Measurements from ENCODE around the gene SPTAN1. TPM values are rescaled to one million over a fixed set of nuclear protein-coding genes. Genes with fewer than 3 reads are reported as not detected.
"Not testable (repeated sequence)": the region's sequence is repeated elsewhere in the genome, so short reads cannot be mapped to it uniquely, and the experiment has no call there.

The SPTAN1 gene
- total and polyA plus RNA-seq, 8 donors = 288 to 404 (median 327) TPM

DNA sequence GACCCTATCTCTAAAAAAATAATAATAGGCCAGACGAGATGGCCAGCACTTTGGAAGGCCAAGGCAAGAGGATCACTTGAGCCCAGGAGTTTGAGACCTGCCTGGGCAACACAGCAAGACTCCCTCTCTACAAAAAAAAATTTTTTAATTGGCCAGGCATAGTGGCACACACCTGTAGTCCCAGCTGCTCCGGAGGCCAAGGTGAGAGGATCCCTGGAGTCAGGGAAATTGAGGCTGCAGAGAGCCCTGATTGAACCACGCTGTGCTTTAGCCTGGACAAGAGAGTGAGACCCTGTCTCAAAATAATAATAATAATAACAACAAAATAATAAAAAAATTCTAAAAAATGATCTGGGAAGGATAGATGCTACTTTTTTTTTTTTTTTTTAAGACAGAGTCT, 105.4 kb downstream of the SPTAN1 start:
- no peak for DNase-seq
- Histone ChIP-seq H3K4me3 (no peak overlapping the region), H3K36me3 (no peaks in the 10 kb centered on the region), H3K27ac (no peak overlapping the region), H3K9me3 (no peaks in the 10 kb centered on the region), H3K4me1 (peaks cover 0 to 17% of the 10 kb centered on the region in 2 donors), H3K27me3 (no peaks in the 10 kb centered on the region)
- intact Hi-C loops (cut with DNase I) = no loop called here
- TF ChIP-seq CTCF (IDR thresholded peaks at IDR 0.05) = no peak
- no peak for ATAC-seq

DNA sequence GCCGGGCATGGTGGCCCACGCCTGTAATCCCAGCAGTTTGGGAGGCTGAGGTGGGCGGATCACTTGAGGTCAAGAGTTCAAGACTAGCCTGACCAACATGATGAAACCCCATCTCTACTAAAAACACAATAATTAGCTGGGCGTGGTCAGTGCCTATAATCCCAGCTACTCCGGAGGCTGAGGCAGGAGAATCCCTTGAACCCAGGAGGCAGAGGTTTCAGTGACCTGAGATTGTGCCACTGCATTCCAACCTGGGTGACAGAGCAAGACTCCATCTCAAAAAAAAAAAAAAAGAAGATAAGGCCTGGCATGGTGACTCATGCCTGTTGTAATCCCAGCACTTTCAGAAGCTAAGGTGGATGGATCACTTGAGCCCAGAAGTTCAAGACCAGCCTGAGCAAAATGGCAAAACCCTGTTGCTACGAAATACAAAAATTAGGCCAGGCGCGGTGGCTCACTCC, 114.1 kb downstream of the SPTAN1 start:
- DNase-seq; intact Hi-C loops (cut with DNase I); H3K36me3 ChIP-seq; H3K27ac ChIP-seq; H3K4me3 ChIP-seq; H3K27me3 ChIP-seq; H3K9me3 ChIP-seq; ATAC-seq; H3K4me1 ChIP-seq: not testable (repeated sequence)

- no peaks in the 10 kb centered on the region for H3K9me3 ChIP-seq
- H3K4me1 ChIP-seq = peaks cover 0 to 5% of the 10 kb centered on the region in 2 donors
- DNase-seq (no peak), ATAC-seq (no peak)
- no peak overlapping the region for H3K27ac ChIP-seq
- intact Hi-C loops (cut with DNase I) = no loop called here
- no peaks in the 10 kb centered on the region for H3K27me3 ChIP-seq
- no peaks in the 10 kb centered on the region for H3K36me3 ChIP-seq
- no peak for TF ChIP-seq CTCF (IDR thresholded peaks at IDR 0.05)
- no peak overlapping the region for H3K4me3 ChIP-seq
Measured at GRCh38 chr9:128669786-128670185, 117.4 kb downstream of the SPTAN1 start.

DNA sequence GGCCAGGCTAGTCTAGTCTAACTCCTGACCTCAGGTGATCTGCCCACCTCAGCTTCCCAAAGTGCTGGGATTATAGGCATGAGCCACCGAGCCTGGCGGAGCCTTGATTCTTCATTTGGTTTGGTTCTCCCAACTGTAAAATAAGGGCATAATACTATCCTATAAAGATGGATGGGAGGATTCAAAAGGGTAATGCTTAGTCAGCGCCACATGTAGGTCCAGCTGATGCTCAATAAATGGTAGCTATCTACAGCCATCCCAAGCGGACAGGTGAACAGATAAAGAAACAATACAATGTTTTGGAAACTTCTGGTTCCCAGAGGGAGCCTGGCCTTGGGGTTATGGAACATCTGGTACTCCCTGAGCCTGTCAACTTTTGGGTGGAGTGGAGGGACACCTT, 123.0 kb downstream of the SPTAN1 start:
- no peak for ATAC-seq
- H3K27ac ChIP-seq = no peak overlapping the region
- DNase-seq = no peak

GRCh38 chr9:128677794-128678193, 125.4 kb downstream of the SPTAN1 start:
- no peak overlapping the region for H3K4me3 ChIP-seq
- H3K27ac ChIP-seq = no peak overlapping the region
- no peak for TF ChIP-seq CTCF (IDR thresholded peaks at IDR 0.05)
- H3K4me1 ChIP-seq = peaks cover 0 to 8% of the 10 kb centered on the region in 2 donors
- intact Hi-C loops (cut with DNase I) = no loop called here
- ATAC-seq (no peak), DNase-seq (peak in 1 of 4 donors; percentile 17)
- H3K9me3 ChIP-seq = no peaks in the 10 kb centered on the region
- H3K27me3 ChIP-seq = no peaks in the 10 kb centered on the region
- no peaks in the 10 kb centered on the region for H3K36me3 ChIP-seq

More for the DNA sequence above, 123.0 kb downstream of the SPTAN1 start:
- Histone ChIP-seq H3K4me3 (no peak overlapping the region), H3K4me1 (no peaks in the 10 kb centered on the region), H3K36me3 (no peaks in the 10 kb centered on the region), H3K9me3 (no peaks in the 10 kb centered on the region), H3K27me3 (no peaks in the 10 kb centered on the region)
- TF ChIP-seq CTCF (IDR thresholded peaks at IDR 0.05) = no peak
- intact Hi-C loops (cut with DNase I) = no loop called here

Other genes with a start within 250 kb of the SPTAN1 start
- gene TRUB2, start 230.1 kb upstream of the SPTAN1 start, total RNA-seq = 10 to 100 TPM; 23.0 to 23.7 TPM
- 10 to 100 TPM; 31.8 to 34.6 (median 32.7) TPM for gene TRUB2, start 230.1 kb upstream of the SPTAN1 start, polyA plus RNA-seq (ENCODE audit: insufficient read length in 6 of 6)
- gene COQ4, start 229.7 kb upstream of the SPTAN1 start, total RNA-seq = 10 to 100 TPM; 35.5 to 36.2 TPM
- 10 to 100 TPM; 50.6 to 77.1 (median 65.7) TPM for gene COQ4, start 229.7 kb upstream of the SPTAN1 start, polyA plus RNA-seq (ENCODE audit: insufficient read length in 6 of 6)
- 10 to 100 TPM; 32.7 to 33.7 TPM for gene SLC27A4, start 212.1 kb upstream of the SPTAN1 start, total RNA-seq
- 10 to 100 TPM in 4 of 6 donors, 1 to 10 TPM in 2; 7.6 to 15.9 (median 11.2) TPM for gene SLC27A4, start 212.1 kb upstream of the SPTAN1 start, polyA plus RNA-seq (ENCODE audit: insufficient read length in 6 of 6)
- gene URM1, start 181.2 kb upstream of the SPTAN1 start, total RNA-seq = 10 to 100 TPM; 56.4 to 59.9 TPM
- 10 to 100 TPM; 55.1 to 66.8 (median 62.3) TPM for gene URM1, start 181.2 kb upstream of the SPTAN1 start, polyA plus RNA-seq (ENCODE audit: insufficient read length in 6 of 6)
- 10 to 100 TPM; 35.8 to 79.0 TPM for gene CERCAM, start 131.7 kb upstream of the SPTAN1 start, total RNA-seq
- 10 to 100 TPM; 43.2 to 54.9 (median 46.7) TPM for gene CERCAM, start 131.7 kb upstream of the SPTAN1 start, polyA plus RNA-seq (ENCODE audit: insufficient read length in 6 of 6)
- gene ODF2, start 96.6 kb upstream of the SPTAN1 start, total RNA-seq = 10 to 100 TPM; 21.0 to 21.1 TPM
- 10 to 100 TPM; 56.7 to 70.3 (median 63.4) TPM for gene ODF2, start 96.6 kb upstream of the SPTAN1 start, polyA plus RNA-seq (ENCODE audit: insufficient read length in 6 of 6)
- 10 to 100 TPM; 21.6 to 27.8 TPM for gene GLE1, start 47.9 kb upstream of the SPTAN1 start, total RNA-seq
- 10 to 100 TPM; 27.8 to 31.8 (median 30.0) TPM for gene GLE1, start 47.9 kb upstream of the SPTAN1 start, polyA plus RNA-seq (ENCODE audit: insufficient read length in 6 of 6)
- gene DYNC2I2, start 104.3 kb downstream of the SPTAN1 start, total RNA-seq = 10 to 100 TPM; 52.7 to 55.4 TPM
- gene DYNC2I2, start 104.3 kb downstream of the SPTAN1 start, polyA plus RNA-seq (ENCODE audit: insufficient read length in 6 of 6) = 10 to 100 TPM; 45.2 to 51.9 (median 48.6) TPM
- 100 to 1,000 TPM; 249 to 294 TPM for gene SET, start 136.6 kb downstream of the SPTAN1 start, total RNA-seq
- gene SET, start 136.6 kb downstream of the SPTAN1 start, polyA plus RNA-seq (ENCODE audit: insufficient read length in 6 of 6) = 100 to 1,000 TPM; 470 to 615 (median 549) TPM
- 10 to 100 TPM; 11.8 to 15.9 TPM for gene PKN3, start 149.9 kb downstream of the SPTAN1 start, total RNA-seq
- 10 to 100 TPM; 11.8 to 18.0 (median 14.4) TPM for gene PKN3, start 149.9 kb downstream of the SPTAN1 start, polyA plus RNA-seq (ENCODE audit: insufficient read length in 6 of 6)
- gene ZDHHC12, start 171.5 kb downstream of the SPTAN1 start, total RNA-seq = 10 to 100 TPM; 42.2 to 48.9 TPM
- 10 to 100 TPM; 10.8 to 13.3 (median 11.3) TPM for gene ZDHHC12, start 171.5 kb downstream of the SPTAN1 start, polyA plus RNA-seq (ENCODE audit: insufficient read length in 6 of 6)
- 10 to 100 TPM; 29.7 to 37.3 TPM for gene ZER1, start 219.3 kb downstream of the SPTAN1 start, total RNA-seq
- 10 to 100 TPM; 26.7 to 33.4 (median 29.1) TPM for gene ZER1, start 219.3 kb downstream of the SPTAN1 start, polyA plus RNA-seq (ENCODE audit: insufficient read length in 6 of 6)
- 10 to 100 TPM; 21.3 to 23.0 TPM for gene TBC1D13, start 234.7 kb downstream of the SPTAN1 start, total RNA-seq
- 10 to 100 TPM; 22.5 to 30.7 (median 30.0) TPM for gene TBC1D13, start 234.7 kb downstream of the SPTAN1 start, polyA plus RNA-seq (ENCODE audit: insufficient read length in 6 of 6)